ENCODE results near the gene KLHL25.
"Not testable (repeated sequence)": the region's sequence is repeated elsewhere in the genome, so short reads cannot be mapped to it uniquely, and the experiment has no call there.

The KLHL25 gene

DNA sequence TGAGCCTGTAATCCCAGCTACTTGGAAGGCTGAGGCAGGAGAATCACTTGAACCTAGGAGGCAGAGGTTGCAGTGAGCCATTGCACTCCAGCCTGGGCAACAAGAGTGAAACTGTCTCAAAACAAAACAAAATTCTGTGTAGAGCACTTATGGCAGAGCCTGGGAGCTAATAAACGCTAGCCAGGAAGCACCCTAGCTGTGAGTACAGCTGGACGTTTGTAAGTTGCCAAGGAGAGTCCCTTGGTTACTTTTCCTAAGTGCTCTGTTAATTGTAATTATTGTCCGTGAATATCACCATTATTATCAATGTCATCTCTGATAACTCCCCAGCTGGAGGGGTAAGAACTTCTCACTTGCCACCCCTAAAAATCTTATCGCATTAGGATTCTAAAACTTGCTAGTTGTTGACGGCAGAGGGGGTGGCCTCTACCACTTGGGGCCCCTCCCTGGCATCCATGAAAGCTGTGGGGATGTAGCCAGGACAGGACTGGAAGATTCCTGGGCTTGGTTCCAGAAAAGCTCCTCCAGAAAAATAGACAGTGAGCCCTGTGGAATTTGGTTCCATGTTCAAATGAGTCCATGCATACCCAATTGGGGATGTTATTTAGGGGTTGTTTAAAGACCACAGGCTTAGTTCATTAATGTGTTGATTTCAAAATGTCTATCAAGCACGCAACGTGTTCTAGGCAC lies 9.9 kb upstream of the KLHL25 start:
- DNase-seq: no peak

DNA sequence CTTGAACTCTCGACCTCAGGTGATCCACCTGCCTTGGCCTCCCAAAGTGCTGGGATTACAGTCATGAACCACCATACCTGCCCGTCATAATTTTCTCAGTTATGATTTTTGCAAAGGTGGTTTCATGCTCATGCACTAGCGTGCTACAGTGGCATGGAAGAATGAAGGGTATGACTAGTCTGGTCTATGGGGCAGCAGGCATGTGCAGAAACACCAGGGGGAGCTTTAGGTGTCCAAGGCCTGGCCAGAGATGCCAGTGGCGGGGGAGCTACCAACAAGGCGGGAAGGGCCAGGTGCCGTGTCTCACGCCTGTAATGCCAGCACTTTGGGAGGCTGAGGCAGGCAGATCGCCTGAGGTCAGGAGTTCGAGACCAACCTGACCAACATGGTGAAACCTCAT lies 7.9 kb upstream of the KLHL25 start:
- DNase-seq: not testable (repeated sequence)

DNA sequence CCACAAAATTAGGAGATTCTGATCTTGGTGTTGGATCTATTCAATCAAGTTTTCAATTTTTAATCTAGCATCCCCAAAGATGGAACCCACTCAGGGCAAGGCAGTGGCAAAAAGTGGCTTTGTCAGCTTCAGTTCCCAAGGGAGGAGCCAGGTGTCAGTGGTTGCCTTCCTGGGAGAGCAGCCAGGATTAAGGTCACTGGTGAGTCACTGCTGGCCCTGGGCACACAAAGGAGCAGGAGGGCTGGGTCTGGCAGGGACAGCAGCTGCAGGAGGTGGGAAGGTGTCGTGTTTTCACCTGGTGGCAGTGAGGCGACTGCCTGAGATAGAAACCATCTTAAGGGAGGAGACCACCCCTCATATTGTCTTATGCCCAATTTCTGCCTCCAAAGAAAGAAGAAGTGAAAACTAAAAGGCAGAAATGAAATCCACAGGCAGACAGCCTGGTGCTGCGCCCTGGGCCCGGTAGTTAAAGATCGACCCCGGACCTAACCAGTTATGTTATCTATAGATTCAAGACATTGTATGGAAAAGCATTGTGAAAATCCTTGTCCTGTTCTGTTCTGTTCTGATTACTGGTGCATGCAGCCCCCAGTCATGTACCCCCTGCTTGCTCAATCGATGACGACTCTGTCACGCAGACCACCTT lies 5.9 kb upstream of the KLHL25 start:
- no peak for DNase-seq

DNA sequence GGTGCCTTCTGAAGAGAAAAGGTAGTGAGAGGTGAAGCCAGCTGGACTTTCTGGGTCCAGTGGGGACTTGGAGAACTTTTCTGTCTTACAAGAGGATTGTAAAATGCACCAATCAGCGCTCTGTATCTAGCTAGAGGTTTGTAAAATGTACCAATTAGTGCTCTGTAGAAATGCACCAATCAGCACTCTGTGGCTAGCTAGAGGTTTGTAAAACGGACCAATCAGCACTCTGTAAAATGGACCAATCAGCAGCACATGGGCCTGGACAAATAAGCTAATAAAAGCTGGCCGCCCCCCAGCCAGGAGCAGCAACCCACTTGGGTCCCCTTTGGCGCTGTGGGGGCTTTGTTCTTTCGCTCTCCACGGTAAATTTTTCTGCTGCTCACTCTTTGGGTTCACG lies 1.6 kb upstream of the KLHL25 start:
- DNase-seq: not testable (repeated sequence)

DNA sequence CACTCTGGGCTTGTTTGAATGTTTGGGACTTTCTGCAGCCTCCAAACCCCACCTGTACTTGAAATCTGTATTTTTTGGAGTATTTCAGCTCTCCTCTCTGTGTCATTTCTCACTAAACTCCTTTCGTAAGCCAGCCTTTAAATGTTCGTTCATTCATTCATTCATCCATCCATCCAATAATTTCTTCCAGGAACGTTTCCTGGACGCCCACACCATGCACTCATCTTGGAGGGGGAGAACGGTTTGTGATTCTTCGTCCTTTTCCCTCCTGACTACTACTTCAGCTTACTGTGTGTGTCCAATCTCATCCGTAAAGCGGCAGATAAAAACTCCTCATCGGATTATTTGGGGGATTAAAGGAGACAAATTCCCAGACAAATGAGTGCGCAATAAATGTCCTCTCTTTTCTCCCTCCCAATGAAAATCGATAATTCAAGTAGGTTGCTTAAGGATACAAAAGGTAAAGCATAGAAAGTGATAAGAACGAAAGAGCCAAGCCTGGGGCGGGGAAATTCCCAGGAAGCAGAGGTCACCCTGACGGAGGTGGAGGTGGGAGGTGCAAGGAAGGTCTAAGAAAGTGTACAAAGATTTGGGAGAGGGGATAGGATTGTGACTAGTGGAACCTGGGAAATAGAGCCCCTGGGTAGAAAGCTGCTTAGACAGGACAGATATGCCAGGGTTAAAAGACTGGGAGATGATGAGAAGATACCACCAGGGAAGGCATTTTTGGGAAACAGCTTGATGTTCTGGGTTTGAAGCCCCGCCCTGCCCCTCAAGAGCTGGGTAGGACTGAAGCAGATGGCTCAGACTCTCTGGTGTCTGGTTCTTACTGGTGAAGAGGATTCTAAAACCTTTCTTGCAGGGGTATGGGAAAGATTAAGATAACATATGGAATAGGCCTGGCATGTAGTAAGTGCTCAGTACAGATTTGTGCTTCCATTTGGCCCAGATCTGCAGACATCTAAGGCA lies 896 bp upstream of the KLHL25 start:
- no peak for DNase-seq

DNA sequence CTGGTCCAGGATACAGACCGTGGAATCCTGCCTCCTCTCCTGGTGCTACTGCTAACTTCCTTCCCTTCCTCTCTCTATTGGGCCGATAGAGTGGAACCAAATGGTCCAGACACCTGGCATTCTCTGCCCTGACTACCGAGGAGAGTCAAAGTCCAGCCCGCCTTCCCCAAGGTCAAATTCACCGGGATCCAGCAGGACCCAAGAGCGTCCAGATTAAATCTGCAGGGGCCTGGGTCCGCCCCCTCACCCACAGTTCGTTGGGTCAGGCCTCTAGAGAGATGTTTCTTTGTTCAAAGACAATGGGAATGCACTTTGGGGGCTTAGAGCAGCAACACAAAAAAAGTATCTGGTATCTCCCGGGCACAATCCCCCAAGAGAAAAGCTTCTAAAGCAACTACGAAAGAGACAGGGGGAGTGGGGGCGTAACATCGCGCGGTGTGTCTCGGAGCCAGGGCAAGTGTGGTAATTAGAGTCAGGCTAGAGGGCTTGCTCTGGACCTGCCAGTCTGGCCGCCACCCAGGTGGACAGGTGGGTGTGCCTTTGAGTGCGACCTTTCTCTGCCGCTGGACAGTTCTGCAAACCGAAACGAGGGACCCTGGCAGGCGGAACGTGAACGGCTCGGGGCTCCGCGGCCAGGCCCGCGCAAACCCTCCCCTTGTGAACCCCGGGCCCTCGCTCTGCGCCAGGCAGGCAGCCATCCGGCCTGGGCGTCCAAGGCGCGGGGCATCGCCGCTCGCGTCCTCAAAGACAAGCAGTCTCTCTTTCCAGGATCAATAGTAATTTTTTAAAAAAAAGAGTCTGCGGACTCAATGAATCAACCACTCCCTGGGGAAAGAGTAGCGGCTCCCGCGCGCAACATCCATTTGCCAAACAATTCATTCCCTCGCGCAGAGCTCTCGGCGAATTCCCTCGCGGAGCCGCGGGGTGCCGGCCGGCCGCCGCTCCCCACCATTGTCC lies 806 bp downstream of the KLHL25 start:
- DNase-seq: peak; percentile 12

DNA sequence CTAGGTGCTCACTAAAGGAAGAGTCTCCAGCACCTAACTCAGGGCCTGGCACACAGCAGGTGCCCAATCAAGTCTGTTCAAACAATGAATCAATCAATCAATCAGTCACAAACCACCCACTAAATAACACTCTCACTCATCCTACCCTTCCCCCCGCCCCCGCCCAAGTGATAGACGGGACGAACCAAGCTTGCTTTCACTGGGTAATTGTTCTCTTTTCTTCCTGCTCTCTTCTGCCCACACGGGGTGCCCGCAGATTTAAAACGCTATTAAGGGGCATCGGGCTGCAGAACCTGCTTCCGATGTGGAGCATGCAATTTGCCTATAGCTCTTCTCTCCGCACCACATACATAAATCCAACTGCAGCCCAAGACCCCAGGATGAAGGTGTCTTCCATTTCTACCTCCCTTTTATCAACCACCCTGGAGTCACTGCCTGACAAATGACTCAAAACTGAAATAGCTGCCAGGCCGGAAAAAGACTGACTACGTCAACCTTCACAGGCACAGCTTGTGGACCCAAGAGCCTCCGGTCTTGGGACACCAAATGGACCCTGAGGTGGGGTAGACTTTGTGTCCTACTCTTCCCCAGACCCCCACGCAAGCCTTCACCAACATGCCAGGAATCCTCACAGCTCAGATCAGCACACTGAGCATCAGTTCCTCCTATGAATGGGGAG lies 1.7 kb downstream of the KLHL25 start:
- no peak for DNase-seq

DNA sequence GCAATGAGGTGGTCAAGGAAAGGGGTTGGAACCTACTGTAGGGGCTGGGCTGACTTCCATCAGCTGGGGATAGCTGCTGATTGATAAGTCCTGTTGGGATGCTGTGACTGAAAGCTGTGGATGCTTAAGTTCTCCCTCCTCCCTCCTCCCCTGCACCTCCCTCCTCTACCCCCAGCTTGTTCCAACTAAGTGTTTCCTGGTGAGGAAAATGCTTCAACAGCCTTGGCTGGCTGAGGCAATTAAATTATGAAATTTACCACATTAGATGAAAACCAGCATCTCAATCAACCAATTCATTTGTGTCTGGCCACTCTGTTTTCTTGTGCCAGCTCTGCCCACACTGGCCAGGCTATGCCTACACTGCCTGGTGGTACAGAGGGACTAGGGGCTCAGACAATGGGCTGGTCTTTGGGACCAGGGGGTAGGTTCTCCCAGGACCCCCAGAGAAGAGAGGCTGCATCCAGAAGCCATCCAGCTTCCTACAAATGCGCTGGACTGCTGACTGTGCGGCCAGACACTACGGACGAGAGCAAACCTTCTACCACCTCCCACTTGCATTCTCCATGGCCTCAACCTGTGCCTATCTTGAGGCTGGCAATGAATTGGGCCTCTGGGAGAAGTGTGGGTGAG lies 2.5 kb downstream of the KLHL25 start:
- DNase-seq: no peak

DNA sequence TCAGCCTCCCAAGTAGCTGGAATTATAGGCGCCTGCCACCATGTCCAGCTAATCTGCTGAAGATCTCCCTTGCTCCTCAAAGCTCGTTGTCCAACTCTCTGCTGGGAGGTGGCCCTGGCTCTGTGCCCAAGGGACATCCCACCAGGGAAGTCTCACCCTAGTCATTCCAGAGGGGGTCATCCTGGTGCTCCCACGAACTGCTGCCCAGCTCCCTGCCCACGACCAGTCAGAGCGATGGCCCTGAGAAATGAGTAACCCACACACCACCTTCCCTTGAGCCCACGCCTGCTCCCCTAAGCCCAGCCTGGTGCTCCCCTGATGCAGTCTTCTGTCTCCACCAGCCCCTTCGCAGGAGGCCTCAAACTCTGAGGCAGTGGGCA lies 5.2 kb downstream of the KLHL25 start:
- DNase-seq: no peak

DNA sequence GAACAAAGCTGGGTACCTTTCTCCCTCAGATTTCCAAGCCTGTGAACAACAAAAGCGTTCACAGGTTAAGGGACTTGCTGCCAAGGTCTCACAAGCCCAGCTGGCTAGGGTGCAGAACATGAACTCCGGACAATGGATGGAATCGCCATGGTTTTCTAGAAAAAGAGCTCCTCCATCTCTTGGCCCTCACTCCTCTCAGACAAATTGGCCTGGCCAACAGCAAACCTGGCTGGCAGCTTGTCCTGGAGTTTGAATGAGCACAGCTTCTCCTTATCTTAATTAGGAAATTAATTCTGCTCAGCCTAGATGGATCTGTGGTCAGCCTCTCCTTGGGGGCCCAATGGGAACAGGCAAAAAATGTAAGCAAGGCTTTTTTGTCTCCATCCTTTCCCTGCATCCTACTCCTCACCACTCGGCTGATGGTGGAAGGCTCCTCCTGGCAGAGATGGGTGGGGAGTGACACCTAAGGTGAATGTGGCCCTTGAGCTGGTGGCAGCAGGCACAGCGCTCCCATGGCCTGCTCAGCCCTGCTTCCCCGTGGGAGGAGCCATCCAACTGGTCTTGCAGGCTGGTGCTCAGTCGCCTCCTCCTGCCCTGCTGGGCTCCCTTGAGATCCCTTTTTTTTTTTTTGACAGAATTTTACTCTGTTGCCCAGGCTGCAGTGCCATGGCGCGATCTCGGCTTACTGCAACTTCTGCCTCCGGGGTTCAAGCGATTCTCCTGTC lies 5.8 kb downstream of the KLHL25 start:
- no peak for DNase-seq

DNA sequence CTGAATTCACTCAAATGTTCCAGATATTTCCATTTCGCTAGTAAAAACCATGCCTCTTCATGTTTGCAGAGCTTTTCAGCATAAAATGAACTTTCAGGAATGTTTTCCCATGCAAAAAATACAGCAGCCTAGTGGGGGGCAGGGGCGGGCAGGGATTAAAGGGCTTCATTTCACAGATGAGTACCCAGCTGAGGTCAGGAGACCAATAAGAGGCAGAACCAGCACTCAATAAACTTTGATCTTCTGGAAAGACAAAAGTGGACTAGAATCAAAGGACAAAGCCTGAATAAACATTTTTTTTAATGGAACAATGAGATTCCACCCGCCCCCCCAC lies 8.0 kb downstream of the KLHL25 start:
- DNase-seq: no peak

DNA sequence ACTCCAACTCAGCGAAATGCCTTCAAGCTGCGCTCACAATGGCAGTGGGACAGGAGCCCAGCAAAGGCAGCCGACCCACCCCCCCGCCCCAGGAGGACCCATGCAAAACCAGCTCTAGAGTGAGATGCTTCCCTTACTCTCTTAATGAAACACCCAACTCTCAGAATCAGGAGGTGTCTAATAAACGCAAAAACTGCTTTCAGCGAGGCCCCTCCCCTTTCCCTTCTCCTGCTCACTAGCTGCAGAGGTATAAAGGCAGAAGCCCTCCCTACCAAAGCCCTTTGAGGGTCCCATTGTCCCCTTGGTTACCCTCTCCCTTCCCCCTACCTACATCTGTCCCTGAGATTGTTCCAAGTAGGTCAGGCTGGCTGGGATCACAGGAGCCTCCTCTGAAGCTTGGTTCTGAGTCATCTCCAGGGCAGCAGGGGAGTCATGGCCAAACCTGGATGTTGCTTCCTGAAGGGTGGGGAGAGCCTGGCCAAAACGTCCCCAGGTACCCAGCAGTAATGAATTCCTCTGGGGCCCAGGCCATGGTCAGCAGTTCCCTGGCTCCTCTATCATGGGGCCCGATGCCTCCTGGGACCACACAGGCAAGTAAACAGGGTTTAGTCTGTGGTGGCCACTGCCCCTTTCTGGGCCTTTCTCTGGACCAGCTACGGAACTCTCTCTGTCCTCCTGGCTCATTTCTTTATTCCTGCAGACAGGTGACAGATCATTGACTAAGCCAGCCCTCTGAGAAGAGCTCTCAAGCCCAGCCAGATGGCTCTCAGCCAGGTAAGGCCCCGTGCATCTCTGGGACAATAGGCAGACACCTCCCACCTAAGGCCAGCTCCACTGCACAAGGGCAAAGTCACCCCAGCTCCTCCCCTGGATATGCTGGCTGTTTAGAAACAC lies 8.6 kb downstream of the KLHL25 start:
- DNase-seq: no peak

DNA sequence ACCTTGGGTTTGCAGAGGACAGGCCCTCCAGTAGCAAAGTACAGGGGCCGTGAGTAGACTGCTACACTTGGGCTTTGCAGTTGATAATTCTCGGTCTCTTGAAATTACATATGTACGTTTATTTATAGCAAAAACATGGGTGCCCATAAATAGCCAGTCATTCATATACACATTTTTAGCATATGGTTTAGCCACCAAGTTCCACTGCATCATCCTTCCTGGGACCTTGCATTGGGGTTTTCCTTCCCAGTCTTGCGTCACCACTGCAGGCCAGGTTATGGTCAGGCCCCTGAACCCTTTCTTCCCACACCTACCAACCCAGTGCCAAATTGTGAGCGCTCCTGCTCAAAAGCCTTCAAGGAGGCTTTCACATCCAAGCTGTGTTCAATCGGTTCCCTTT lies 12.7 kb downstream of the KLHL25 start:
- DNase-seq: no peak

DNA sequence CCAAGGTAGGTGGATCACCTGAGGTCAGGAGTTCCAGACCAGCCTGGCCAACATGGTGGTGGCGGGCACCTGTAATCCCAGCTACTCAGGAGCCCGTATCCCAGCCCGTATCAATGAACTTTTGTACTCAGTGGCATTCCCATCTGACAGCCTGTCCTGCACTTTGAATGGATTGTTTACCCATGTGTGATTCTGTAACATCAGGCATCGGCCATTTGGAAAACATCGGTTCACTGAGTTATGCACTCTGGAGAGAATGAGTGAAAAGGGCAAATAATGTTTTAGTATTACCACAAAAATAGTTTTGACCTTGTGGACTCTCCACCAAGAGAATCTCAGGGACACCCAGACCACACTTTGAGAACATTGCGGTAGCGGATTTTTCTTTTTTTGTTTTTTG lies 13.6 kb downstream of the KLHL25 start:
- no peak for DNase-seq

DNA sequence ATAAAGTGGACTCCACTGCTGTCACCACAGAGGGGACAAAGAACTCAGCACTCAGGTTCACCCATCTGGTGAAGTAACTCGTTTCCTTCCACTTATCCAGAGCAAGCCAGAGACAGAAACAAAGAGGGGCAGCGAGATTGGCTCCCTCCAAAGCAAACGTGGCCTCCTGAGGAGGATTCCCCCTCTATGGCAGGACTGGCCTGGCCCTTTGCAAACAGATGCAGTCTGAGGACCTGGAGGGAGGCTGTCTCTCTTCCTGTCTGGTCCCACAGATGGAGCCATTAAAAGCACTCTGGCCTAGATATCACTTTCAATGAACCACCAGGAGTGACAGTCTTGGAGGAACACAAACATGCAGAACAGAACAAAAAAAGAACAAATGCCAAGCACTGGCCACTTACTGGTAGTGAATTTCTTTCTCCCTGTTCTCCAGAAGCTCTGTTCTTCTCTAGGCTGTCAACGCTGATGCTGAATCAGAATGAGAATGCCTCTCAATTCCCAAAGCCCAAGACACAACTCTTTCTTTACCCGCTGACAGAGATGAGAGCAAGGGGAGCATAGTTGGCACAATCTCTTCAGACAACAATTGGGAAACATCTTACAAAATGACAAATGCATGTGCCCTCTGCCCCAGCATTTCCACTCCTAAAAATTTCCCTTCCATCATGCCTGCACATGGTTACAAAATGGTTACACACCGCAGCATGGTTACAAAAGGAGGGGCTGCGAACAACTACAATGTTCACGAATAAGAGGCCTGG lies 14.3 kb downstream of the KLHL25 start:
- no peak for DNase-seq

DNA sequence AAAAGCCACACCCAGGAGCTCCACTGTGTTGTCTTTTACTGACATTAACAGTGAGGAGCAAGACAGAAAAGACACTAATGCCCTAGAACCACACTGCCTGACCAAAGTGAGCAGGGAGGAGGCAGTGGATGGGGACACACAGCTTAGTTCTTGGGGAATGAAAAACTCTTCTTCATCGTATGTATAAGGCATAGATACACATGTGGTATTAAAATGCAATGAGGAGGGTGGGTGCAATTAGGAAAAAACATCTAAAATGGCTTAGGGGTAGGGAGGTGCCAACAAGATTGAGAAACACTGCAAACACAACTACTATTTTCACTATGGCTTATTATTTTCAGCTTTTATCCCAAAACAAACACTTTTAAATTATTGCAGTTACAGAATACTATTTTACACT lies 15.5 kb downstream of the KLHL25 start:
- no peak for DNase-seq

DNA sequence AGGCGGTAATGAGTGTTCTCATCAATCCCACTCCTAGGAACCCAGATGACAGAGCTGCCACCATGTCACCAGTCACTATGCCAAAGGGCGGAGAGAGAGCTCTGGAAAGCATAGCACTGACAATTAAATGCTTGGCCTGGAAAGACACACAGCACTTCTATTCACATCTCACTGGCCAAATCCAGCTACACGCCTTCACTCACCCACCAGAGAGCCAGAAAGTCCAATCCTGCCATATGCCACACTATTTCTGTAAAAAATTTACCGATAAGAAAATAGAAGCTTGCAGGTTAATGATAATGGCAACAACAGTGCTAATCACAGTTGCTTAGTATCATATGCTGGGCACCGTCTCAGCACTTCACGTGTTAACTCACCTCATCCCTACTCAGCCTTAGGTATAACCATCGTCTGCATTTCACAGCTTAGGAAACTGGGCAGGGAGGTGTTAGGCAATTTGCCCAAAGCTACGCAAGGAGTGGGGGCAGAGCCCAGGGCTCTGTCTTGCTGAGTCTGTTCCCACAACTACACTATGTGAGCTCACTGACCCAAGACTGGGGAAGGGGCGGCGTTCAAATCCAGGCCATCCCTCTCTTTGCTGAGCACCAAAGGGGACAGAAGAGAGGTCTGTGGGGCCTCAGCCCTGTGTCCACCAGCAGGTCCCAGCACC lies 16.5 kb downstream of the KLHL25 start:
- DNase-seq: no peak

Data from effector CD8-positive, alpha-beta T cell (primary cell).